ENCODE results near the gene TAS2R41.

- TF ChIP-seq EZH2phosphoT487 (IDR thresholded peaks at IDR 0.05; ENCODE audit: borderline replicate concordance, low read length) (no peak), CTCF (conservative IDR thresholded peaks at IDR 0.05; ENCODE audit: low read depth, low read length) (peak; percentile 25; the same call in 1 of the 2 replicates), EZH2 (IDR thresholded peaks at IDR 0.05; ENCODE audit: low read length, unreplicated experiment) (no peak)
These were observed 27.2 kb downstream of the TAS2R41 start for GRCh38 chr7:143504937-143505297.
